Measurements from ENCODE around the gene R3HDML.

GRCh38 chr20:44345147-44345546 is 8.3 kb downstream of the R3HDML start:
- no peak for TF ChIP-seq CHCHD3 (CRISPR knock-in tag; IDR thresholded peaks at IDR 0.05)
- no peak for TF ChIP-seq KAT2B (IDR thresholded peaks at IDR 0.05; ENCODE audit: borderline replicate concordance, low read depth, low read length)
- no peak for TF ChIP-seq FOXK1 (CRISPR knock-in tag; IDR thresholded peaks at IDR 0.05; ENCODE audit: borderline replicate concordance, low read depth)
- TF ChIP-seq ZNF670 (CRISPR knock-in tag; IDR thresholded peaks at IDR 0.05; ENCODE audit: borderline replicate concordance), result no peak
- no peak for TF ChIP-seq RNF2 (conservative IDR thresholded peaks at IDR 0.05; ENCODE audit: low read depth)
- no peak for TF ChIP-seq ZBTB43 (CRISPR knock-in tag; conservative IDR thresholded peaks at IDR 0.05)
- TF ChIP-seq CREB1 (IDR thresholded peaks at IDR 0.05), result no peak
- TF ChIP-seq CREB1 (CRISPR knock-in tag; IDR thresholded peaks at IDR 0.05), result no peak
- no peak for TF ChIP-seq POLR2A (IDR thresholded peaks at IDR 0.05; ENCODE audit: insufficient read depth in 1 of 2, low read depth in 2 of 2, low read length in 2 of 2)
- TF ChIP-seq EED (CRISPR knock-in tag; IDR thresholded peaks at IDR 0.05), result no peak
- TF ChIP-seq EZH2 (conservative IDR thresholded peaks at IDR 0.05; ENCODE audit: low read depth, low read length), result no peak
- TF ChIP-seq NFYB (CRISPR knock-in tag; IDR thresholded peaks at IDR 0.05), result no peak
- TF ChIP-seq, protein P1, sequence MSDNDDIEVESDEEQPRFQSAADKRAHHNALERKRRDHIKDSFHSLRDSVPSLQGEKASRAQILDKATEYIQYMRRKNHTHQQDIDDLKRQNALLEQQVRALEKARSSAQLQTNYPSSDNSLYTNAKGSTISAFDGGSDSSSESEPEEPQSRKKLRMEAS (IDR thresholded peaks at IDR 0.05), result no peak
- no peak for TF ChIP-seq RBFOX2 (IDR thresholded peaks at IDR 0.05; ENCODE audit: low read depth, low read length)
- no peak for TF ChIP-seq CTCF (CRISPR knock-in tag; IDR thresholded peaks at IDR 0.05)

All from HepG2 (cell line).